Posterior vena cava (tissue), 2 donors: ENCODE results near the gene SLC16A11. TPM values are rescaled to one million over a fixed set of nuclear protein-coding genes. Genes with fewer than 3 reads are reported as not detected.
"Not testable (repeated sequence)": the region's sequence is repeated elsewhere in the genome, so short reads cannot be mapped to it uniquely, and the experiment has no call there.

Experiments
- DNase-seq: peaks from one replicate; pipeline ENCODE4 v3.0.0-alpha.2; 2020; ENCODE audit warnings: low spot score
- intact Hi-C, 2 donors: fragments of 100-400 bp; cut with DNase I; formaldehyde crosslinking; loops; one replicate each; pipeline versions ENCODE4 v1.14.1 to v1.14.2; 2022 to 2023
- total RNA-seq, 2 donors: library from RNA; stranded (reverse); fragmentation: NEBNext Ultra II Directional; extraction: Animal tissue kit (Norgen Biotek cat#: 25700); gene quantifications; one replicate each; pipeline ENCODE4 v1.2.1, GENCODE V29; 2021
- donor health status: DM: yes; HTN: yes; CAD: no.
- donor health status: DM: yes; HTN: yes; CAD: no.

The SLC16A11 gene
- total RNA-seq, 2 donors from 2014 or later = 0.52 to 1.3 TPM

- intact Hi-C loops = no loop called here
- DNase-seq = no peak
These were observed 19.7 kb upstream of the SLC16A11 start for GRCh38 chr17:7063518-7064094.

DNA sequence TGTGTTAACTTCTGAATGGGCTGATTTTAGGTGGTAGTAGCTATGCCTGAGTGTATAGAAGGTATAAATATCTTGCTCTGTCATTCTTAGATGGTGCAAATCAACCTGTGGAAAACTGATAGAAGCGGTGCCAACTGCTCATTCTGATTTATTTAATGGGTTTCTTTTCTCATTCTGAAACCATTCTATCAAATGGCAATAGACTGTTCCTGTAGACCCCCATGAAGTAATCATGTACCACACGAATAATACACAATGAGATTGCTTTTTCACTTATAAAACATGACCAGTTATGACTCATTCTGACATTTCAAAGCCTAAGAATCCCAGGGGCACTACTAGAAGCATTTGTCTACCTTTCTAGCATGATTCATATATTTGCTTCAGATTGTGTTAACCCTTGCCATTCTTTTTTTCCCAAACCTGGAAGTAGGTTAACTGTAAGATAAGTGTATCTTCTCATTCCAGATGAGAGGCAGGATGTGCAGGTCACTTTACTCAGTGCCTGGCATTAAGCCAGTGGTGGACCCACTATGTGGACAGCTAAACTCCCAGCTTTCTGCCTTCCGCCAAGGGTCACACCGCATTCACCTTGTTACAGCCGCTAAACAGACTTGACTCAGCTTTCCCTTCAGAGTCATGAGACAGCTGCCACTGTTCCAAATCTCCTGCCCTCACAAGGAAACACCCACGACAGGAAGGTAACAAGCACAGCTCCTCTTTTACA, 16.4 kb upstream of the SLC16A11 start:
- DNase-seq = no peak
- intact Hi-C loops = no loop called here

DNA sequence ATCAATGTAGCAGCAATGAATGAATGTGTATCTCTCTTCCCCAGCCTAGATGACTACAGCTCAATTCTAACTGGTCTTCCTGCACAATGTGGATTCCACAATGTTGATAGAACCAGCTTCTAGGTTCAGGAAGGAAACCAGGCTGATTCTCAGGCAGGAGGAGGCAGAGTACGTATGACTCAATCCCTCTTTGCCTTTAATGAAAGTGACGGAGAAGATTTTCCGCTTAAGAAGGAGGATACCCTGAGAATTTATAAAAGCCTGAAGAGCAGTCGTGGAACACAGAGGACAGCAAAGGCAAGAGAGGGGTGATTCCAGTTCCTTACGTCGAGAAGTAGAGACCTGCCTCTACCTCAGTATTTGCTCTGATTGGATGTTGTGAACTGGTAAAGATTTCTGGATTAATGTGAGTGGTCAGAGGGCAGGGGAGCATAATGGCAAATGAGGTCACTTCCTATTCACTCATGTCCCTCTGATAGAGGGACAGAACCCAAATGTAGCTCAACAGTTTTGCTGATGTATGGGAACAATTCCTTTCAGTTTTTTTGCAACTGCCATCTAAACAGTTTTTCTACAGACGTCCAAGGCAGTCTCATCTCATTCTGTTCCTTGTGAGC, 15.0 kb upstream of the SLC16A11 start:
- DNase-seq = no peak
- intact Hi-C loops = no loop called here

DNA sequence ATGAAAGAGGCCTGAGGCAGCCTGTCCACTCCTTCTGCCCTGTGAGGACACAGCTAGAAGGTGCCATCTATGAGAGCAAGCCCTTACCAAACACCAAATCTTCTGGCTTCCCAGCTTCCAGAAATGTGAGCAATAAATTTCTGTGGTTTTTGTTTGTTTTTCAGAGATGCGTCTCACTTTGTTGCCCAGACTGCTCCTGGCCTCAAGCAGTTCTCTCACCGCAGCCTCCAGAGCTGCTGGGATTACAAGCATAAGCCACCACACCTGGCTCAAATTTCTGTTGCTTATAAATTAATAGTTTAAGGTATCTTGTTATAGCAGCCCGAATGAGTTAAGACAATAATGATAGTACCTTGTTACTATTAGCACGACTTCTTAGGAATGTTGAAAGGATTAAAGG, 12.5 kb upstream of the SLC16A11 start:
- intact Hi-C loops = no loop called here
- no peak for DNase-seq

DNA sequence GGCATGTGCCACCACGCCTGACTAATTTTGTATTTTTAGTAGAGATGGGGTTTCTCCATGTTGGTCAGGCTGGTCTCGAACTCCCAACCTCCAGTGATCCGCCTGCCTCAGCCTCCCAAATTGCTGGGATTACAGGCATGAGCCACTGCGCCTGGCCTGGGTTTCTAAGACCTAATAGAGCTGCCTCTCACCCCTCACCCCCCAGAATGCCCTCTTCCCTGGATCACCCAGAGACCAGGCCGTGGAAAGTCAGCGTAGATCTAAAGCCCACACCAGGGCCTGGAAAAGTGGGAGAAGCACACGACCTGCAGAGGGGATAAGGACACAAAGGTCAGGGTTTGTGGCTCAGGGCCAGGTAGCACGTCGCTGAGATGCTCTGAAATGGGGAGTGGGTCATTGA, 6.7 kb upstream of the SLC16A11 start:
- intact Hi-C loops = loop anchor here in 1 of 2 donors (5.0 kb wide), 1 partner anchor 87 kb away; no protein-coding TSS in a partner anchor
- not testable (repeated sequence) for DNase-seq

GRCh38 chr17:7048968-7049367, 5.1 kb upstream of the SLC16A11 start:
- intact Hi-C loops = loop anchor here (5.0 to 10.0 kb wide), 3 partner anchors 88 to 236 kb away; partner anchors contain the start of gene SLC2A4 (in 1 of the 2)
- no peak for DNase-seq

GRCh38 chr17:7047566-7047965, 3.7 kb upstream of the SLC16A11 start:
- no peak for DNase-seq
- intact Hi-C loops = loop anchor here (5.0 to 10.0 kb wide), 3 partner anchors 90 to 237 kb away; partner anchors contain the start of gene SLC2A4 (in 1 of the 2)

DNA sequence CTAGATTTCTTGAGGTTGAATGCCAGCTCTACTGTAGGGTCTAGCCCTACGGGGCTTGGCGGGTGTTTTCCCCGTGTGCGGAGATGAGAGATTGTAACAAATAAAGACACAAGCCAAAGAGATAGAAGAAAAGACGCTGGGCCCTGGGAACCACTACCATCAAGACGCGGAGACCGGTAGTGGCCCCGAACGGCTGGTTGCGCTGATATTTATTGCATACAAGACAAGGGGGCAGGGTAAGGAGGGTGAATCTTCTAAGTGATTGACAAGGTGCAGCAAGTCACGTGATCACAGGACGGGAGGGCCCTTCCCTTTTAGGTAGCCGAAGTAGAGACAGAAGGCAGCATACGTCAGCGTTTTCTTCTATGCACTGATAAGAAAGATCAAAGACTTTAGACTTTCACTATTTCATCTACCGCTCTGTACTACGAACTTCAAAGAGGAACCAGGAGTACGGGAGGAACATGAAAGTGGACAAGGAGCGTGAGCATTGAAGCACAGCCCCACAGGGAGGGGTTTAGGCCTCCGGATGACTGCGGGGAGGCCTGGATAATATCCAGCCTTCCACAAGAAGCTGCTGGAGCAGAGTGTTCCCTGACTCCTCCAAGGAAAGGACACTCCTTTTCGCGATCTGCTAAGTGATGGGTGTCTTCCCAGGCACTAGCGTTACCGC, 3.0 kb upstream of the SLC16A11 start:
- DNase-seq = not testable (repeated sequence)
- intact Hi-C loops = loop anchor here (5.0 to 10.0 kb wide), 3 partner anchors 90 to 238 kb away; partner anchors contain the start of gene SLC2A4 (in 1 of the 2)

- intact Hi-C loops = loop anchor here (5.0 to 10.0 kb wide), 3 partner anchors 91 to 239 kb away; partner anchors contain the start of gene SLC2A4 (in 1 of the 2)
- DNase-seq = no peak
These were observed 2.3 kb upstream of the SLC16A11 start for GRCh38 chr17:7046127-7046724.

DNA sequence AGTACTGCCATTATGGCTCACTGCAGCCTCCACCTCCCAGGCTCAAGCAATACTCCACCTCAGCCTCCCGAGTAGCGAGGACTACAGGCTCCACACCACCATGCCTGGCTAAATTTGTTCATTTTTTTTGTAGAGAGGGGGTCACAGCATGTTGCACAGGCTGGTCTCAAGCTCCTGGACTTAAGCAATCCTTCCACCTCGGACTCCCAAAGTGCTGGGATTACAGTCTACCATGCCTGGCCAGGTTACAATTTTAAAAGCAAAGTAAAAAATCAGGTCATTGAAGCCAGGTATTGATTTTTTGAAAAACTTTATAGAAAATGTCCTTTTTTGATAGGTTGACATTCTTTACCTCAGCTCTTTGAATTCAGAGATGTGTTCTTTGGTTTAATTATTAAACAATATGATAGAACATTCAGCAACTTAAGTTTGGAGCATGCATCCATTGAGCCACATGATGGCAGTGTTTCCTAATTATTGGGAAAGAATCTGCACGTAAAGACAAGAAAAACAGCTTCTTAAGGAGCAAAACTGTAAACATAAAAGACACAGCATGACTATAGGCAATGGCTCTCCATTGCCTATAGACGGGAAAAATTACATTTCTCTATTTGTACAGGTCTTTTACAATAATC, 1.7 kb upstream of the SLC16A11 start:
- DNase-seq = no peak
- intact Hi-C loops = loop anchor here (5.0 to 10.0 kb wide), 3 partner anchors 92 to 239 kb away; partner anchors contain the start of gene SLC2A4 (in 1 of the 2)

GRCh38 chr17:7043182-7043496, 753 bp downstream of the SLC16A11 start:
- intact Hi-C loops = loop anchor here in 1 of 2 donors (10.0 kb wide), 2 partner anchors 122 to 242 kb away; partner anchors contain the start of gene SLC2A4
- no peak for DNase-seq

GRCh38 chr17:7042501-7043181, 1.3 kb downstream of the SLC16A11 start:
- DNase-seq = no peak
- intact Hi-C loops = loop anchor here in 1 of 2 donors (10.0 kb wide), 2 partner anchors 122 to 242 kb away; partner anchors contain the start of gene SLC2A4

GRCh38 chr17:7041607-7042500, 2.0 kb downstream of the SLC16A11 start:
- intact Hi-C loops = loop anchor here in 1 of 2 donors (10.0 kb wide), 2 partner anchors 123 to 243 kb away; partner anchors contain the start of gene SLC2A4

DNA sequence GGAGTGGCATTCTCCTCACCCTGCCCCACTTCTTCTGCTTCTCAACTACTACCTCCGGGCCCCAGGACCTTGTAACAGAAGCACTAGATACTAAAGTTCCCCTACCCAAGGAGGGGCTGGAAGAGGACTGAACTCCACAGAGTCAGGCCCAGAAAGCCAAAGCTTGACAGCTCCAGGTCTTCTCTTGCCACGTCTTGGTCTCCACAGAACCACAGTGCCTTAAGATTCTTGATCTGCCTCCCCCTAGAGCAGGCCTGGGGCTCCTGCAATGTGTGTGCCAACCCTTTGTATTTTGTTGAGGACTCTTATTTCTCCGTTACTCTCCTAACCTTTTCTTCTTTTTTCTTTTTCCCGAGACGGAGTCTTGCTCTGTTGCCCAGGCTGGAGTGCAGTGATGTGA, 4.1 kb downstream of the SLC16A11 start:
- no peak for DNase-seq
- intact Hi-C loops = loop anchor here in 1 of 2 donors (10.0 kb wide), 2 partner anchors 125 to 245 kb away; partner anchors contain the start of gene SLC2A4

More at GRCh38 chr17:7041607-7042500, 2.0 kb downstream of the SLC16A11 start:
- DNase-seq = no peak

- intact Hi-C loops = no loop called here
These were observed 5.6 kb downstream of the SLC16A11 start for GRCh38 chr17:7038025-7038862.

More at GRCh38 chr17:7038025-7038862, 5.6 kb downstream of the SLC16A11 start:
- DNase-seq = no peak
